Cerebellar cortex (tissue), 1 donor: ENCODE measurements around the gene SCYGR4.
"Not testable (repeated sequence)": the region's sequence is repeated elsewhere in the genome, so short reads cannot be mapped to it uniquely, and the experiment has no call there.

Experiments used
- DNase-seq: peaks from one replicate; pipeline ENCODE4 v3.0.0-alpha.2; 2015; ENCODE audit warnings: low spot score

The SCYGR4 gene, protein sequence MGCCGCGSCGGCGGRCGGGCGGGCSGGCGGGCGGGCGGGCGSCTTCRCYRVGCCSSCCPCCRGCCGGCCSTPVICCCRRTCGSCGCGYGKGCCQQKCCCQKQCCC

DNA sequence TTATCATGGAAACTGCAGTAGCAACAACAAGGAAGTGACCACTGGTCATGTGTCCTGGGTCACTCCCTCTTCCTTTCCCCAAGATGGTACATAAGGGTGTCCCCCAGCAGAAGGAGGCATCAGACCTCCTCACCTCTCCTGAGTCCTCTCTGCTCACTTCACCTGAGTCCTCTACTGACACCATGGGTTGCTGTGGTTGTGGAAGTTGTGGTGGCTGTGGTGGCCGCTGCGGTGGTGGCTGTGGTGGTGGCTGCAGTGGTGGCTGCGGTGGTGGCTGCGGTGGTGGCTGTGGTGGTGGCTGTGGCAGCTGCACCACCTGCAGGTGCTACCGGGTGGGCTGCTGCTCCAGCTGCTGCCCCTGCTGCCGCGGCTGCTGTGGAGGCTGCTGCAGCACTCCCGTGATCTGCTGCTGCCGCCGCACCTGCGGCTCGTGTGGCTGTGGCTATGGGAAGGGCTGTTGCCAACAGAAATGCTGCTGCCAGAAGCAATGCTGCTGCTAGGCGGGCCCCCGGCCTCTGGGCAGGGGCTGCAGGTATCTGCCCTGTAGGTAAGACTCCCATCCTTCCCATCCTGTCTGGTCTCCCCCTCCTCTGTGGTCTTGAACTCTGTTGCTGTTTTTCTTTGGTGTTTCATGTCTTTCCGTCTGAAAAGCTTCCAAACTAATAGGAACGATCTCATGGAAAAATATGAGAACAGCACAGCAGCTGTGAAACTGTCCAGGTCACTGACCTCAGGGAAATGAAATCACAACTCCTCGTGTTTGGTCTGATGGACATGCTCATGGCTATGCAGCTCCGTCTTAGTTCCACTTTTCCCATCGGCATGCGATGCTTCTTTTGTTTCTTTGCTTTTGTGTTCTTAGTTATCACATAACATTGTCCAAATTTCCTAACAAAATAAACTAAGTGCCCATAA, at the start of gene SCYGR4:
TSS of gene SCYGR4 (plus strand) at position 183 of the 915 bp plus-strand sequence. CDS start at position 183, 0 bp downstream.
- no peak for DNase-seq

DNA sequence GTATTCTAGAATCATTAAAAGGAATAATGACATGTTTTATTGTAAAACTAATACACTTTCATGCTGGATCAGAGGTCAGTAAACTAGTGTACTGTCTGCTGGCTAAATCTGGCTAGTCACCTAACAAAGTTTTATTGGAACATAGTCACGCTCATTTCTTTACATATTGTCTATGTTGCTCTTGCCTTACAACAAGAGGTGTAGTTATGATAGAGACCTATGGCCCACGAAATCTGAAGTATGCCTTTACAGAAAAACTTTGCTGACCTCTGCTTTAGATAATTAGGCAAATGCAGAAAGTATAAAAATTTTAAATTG, 48.5 kb upstream of the SCYGR4 start:
- DNase-seq = no peak

DNA sequence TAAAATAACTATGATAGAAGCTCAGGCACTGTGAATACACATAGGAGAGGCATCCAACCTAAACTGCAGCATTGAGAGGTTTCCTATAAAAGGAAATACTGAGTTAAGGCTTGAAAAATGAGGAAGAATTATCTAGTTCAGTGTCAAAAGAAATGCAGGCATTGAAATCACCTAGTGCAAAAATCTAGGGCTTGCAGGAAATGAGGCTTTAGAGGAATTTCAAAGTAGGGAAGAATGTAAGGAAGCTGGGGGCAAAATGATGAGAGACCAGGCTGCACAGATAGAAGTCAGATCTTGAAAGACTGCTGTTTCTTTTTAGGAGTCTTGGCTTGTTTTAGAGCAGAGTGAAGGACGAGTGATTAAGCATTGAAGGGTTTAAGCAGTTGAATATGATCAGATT, 46.7 kb upstream of the SCYGR4 start:
- no peak for DNase-seq

DNA sequence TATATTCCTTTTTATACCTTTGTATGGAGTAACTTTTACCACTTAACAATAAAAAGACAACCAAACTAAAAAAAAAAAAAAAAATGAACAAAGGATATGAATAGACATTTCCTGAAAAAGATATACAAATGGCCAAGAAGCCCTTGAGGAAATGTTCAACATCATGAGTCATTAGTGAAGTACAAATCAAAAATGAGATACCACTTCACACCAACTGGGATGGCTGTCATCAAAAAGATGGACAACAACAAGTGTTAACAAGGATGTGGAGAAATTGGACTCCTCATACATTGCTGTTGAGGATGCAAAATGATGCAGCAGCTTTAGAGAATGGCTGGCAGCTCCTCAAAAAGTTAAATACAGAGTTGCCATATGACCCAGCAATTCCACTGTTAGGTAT, 41.2 kb upstream of the SCYGR4 start:
- DNase-seq = no peak

DNA sequence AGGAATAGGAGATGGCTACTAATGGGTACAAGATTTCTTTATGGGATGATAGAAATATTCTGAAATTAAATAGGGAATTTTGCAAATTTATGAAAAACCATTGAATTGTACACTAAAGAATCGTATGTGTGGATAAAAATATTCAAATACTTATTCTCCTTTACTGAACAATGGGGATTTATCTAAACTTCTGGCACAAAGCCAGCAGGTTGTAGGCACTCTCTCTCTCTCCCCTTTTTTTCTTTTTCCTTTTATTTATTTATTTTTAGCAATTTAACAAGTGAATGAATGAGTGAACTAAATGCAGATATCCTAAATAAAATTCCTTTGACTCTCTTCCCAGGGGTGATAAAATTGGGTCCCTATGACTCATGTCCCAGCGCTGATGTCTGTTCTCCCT, 40.5 kb upstream of the SCYGR4 start:
- DNase-seq = no peak

DNA sequence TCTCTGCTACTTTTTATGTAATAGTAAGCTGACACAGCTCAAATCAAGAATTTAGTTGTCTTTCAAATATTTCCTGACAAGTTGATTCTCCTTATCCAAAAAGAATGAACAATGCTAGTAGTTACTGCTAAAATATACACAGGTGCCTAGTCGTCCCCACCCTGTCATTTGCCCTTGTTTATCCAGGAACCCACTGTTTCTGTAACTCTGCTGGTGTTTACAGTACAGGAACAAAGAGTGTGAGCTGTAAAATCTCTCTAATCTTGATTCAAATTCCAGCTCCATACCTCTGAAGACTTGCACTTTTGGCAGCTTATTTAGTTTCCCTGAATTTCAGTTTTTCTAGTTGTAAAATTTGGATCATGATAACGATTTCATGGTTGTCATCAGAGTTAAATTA, 39.7 kb upstream of the SCYGR4 start:
- DNase-seq = no peak

DNA sequence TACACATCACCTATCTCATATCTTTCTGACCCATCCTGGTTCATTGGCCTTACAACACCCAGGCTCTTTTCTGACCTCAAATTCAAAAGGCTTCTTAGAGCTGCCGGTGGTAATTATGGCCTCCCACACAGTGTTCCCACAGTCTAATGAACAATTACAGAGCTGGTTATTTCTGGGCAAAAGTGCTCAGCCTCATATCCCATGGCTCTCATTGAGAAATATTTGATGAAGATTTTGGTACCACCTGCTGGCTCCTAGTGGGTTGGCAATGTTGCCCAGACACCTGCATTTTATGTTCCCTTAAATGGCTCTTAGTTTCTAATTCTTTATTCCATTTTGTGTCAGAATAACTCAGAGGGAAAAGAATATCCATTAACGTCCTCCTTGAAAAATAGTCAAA, 38.7 kb upstream of the SCYGR4 start:
- no peak for DNase-seq

DNA sequence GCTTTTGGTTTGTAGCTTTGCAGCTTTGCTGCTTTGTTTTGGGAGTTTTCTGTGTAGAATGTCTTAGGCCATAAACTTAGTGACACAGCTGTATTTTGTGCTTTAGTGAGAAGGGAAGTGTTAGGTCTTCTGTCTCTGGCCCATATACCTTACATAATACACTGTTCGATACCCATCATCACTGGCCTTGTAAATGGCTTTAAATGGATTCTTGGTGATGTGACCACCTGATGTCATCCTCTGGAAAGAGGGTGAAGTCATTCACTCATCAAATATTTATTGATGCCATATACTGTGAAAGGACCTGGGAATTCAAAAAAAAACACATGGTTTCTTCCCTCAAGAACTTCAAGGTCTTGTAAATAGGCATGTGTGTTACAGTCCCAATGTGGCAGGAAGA, 37.5 kb upstream of the SCYGR4 start:
- DNase-seq = no peak

DNA sequence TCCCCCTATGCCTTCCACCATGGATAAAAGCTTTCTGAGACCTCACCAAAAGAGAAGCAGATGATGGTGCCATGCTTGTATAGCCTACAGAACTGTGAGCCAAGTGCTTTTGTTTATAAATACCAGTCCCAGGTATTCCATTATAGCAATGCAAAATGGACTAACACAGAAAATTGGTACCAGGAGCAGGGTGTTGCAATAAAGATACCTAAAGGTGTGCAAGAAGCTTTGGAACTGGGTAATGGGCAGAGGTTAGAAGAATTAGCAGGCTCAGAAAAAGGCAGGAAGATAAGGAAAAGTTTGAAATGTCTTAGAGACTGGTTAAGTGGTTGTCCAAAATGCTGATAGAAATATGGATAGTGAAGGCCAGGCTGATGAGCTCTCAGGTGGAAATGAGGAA, 34.9 kb upstream of the SCYGR4 start:
- no peak for DNase-seq

DNA sequence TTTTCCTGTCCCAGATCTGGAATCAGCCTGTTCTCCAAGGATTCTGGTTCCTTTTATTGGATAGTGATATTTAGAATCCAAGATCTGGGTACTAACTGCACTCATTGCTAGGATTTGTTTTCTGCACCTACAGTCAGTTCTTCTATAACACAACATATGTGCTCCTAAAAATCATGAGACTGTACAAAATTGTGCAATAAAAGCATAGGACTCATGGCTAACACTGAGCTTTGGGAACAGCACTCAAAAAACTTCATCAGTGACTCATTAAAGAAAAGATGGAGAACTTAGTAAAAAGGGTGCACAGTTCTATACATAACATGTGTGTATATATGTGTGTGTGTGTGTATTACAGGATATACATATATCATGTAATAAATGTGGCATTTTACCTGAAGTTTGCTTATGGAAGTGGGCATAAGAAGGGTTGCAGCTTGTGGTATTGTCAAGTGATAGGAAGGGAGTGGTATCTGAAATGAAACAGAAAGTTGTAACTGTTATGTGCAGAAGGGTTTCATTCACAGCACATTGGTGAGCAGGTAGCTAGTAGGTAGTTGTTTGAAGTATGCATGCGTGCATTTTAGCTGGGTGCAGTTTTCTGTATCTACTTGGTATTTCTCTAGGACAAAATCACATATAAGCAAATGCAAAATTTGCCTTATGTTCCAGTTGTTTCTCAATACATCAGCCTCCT, 24.5 kb upstream of the SCYGR4 start:
- DNase-seq = no peak

DNA sequence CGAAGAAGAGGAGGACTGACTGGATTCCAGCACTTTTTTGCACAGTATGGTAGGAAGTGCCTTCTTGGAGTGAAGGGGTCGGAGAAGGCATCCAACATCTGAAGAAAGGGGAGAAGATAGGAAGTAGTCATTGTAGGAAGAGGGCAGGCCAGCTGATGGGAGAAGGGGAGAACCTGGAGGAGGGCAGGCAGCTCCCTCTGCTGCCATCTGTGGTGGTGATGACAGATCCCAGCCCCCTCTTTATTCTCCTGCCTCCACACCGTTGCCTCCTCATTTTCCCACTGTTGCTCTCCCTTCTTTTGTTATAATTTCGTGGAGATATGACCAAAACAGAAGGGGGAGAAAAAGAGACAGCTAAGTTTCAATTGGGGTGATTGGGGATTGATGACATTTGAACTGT, 21.5 kb upstream of the SCYGR4 start:
- no peak for DNase-seq

DNA sequence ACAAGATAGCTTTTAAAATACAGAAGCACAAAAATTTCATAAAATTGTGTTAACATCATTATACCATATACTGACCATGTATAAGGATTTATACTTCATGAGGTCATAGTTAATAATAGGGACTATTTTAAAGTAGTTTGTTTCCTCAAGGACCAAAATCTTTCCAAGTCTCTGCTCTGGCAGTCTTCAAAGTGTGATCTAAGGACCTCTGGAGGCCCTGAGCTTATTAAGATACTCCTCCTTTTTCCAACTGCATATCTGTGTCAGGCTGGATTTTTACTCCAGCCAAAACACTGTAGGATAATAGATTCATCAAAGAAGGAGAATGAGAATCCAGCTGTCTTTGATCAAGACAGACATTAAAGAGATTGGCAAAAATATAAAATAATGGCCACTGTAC, 20.3 kb upstream of the SCYGR4 start:
- no peak for DNase-seq

DNA sequence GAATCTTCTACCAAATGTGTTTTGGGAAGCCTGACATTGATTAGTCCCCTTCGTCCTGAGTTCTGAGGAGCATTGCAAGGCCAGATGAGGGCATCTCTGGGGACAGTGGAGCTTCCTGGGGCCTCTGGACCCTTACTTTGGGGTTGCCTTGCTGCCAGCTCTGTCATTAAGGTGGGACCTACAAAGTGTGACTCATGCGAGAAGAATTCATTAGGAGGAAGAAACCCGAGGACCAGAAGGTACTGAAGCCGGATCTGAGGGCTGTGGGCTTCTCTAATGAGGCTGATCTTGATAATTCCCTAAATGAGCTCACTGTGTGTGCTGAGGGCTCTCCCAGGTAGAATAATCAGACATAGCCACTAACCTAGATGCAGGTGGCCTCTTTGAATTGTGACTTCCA, 19.3 kb upstream of the SCYGR4 start:
- DNase-seq = no peak

DNA sequence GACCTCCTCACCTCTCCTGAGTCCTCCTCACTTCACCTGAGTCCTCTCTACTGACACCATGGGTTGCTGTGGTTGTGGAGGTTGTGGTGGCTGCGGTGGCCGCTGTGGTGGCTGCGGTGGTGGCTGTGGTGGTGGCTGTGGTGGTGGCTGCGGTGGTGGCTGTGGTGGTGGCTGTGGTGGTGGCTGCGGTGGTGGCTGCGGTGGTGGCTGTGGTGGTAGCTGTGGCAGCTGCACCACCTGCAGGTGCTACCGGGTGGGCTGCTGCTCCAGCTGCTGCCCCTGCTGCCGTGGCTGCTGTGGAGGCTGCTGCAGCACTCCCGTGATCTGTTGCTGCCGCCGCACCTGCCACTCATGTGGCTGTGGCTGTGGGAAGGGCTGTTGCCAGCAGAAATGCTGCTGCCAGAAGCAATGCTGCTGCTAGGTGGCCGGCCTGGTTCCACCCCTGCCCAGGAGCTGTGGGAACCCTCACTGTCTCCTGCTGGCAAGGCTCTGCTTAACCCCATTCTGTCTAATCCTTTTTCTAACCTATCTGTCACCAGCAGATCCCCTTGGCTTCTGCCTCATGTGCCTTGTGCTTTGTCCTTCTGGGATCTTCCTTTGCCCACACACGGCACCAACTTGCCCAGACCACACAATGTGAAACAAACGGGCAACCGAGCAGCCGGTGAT, 18.3 kb upstream of the SCYGR4 start, which contains the start of gene SCYGR2:
TSS of gene SCYGR2 (plus strand) at position 59 of the 669 bp plus-strand sequence. CDS start at position 59, 0 bp downstream.
- DNase-seq = not testable (repeated sequence)

DNA sequence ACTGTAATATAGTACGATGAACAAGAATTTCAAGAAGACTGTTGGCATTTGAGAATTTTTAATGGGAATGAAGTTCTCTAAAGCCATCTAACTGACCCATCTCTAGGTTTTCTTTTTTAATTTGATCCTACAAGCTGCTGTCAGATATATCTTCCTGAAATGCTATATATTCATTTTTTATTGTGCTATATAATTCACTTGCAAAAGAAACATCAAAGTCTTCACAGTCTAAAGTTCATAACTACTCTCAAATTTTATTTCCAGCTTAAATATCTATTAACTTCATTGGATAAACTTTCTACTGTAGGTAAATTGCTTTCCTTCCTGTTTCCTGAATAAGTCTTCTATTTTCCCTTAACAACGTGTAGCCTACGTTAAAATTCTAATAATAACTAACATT, 14.9 kb upstream of the SCYGR4 start:
- DNase-seq = no peak

DNA sequence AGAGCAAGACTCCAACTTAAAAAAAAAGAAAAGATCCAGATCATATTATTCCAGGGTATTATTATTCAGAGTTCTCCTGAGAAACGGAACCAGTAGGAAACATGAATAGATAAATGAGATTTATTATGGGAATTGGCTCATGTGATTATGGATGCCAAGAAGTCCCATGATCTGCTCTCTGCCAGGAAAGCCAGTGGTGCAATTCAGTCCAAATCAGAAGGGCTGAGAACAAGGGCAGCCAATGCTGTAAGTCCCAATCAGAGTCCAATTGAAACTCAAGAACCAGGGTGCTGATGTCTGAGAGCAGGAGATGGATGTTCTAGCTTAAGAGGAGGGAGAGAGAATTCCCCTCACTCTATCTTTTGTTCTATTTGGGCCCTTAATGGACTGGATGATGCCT, 10.8 kb upstream of the SCYGR4 start:
- no peak for DNase-seq

DNA sequence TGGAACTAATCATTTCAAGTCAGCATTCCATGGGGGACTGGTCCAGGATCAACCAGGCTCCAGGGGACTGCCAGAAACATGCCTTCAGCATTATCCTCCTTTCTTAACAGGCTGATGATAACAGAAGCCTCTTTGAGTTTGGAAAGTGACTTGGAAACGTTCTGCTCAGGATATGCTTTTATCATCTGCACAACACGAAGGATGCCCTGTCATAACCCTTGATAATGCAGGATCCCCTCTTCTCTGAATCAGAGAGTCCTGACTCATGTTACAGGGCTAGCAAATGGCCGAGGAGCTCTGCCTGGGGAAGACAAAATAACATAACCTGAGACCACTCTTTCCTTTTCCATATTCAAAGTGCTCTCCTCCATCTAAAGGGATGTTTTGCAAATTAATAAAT, 9.4 kb upstream of the SCYGR4 start:
- no peak for DNase-seq

DNA sequence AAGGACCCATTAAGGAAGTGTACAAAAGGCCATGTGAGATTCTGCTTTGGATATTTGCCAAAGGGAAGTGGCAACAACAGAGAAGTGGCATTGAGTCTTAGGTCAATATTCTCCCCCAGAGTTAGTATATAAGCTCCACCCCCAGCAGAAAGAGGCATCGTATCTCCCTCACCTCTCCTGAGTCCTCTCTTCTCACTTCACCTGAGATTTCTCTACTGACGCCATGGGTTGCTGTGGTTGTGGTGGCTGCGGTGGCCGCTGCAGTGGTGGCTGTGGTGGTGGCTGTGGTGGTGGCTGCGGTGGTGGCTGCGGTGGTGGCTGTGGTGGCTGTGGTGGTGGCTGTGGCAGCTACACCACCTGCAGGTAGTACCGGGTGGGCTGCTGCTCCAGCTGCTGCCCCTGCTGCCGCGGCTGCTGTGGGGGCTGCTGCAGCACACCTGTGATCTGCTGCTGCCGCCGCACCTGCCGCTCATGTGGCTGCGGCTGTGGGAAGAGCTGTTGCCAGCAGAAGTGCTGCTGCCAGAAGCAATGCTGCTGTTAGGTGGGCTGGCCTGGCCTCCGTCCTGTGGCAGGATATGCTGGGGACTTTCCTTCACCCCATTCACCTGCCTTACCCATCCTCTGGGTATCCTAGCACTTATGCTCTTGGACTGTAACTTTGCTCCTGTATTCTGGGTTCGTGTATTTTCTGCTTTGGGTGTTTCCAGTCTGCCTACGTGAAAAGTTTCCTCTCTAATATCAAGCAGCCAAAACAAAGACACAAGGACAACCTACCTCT, 8.5 kb upstream of the SCYGR4 start:
- DNase-seq = no peak

DNA sequence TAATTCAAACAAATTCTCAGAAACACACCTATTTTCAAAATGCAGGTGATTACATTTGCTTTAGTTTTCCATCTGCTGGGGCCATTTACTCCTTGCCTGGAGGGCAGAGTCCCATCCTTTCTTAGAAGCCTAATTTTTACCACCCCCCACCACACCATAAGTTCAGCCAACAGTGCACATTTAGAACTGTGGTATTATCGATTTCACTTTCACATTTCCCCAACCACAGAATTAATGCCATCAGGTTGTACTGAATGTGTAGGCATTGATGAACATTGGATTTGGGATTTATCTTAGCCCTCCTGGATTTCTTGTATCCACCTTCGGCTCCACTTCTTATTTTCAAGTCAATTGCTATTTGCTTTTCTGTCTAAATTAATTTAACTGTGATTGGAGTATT, 7.2 kb upstream of the SCYGR4 start:
- DNase-seq = no peak

DNA sequence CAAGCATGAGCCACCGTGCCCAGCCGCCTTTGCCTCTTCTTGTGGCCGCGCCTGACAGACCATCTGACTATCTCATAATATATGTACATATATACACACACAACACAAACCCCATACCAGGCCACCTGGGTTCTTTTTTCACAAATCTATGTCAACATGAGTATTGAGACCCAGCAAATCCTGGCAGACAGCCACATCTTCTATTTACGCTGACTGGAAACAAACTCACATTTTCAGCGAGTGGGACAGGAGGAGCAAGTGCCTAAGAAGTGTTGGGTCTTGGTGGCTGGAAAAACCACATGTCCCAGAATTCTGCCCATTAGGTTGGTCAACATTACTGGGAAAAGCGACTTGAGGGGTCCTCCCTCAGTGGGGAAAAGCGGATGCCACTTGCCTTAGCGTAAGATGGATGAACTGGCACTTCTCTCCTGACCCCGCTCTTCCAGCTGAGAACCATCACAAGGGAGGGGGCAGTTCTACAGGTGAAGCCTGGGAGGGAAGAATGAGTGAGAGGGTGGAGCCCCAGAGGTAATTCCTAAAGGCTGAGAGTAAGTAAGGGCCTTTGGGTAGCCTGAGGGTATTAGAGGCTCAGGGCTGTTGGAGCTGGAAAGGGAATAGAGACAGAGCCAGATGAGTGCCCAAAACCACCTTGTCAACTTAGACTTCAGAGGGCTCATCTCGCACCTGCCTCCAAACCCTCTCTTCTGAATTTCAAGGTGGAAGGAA, 4.6 kb upstream of the SCYGR4 start:
- no peak for DNase-seq

DNA sequence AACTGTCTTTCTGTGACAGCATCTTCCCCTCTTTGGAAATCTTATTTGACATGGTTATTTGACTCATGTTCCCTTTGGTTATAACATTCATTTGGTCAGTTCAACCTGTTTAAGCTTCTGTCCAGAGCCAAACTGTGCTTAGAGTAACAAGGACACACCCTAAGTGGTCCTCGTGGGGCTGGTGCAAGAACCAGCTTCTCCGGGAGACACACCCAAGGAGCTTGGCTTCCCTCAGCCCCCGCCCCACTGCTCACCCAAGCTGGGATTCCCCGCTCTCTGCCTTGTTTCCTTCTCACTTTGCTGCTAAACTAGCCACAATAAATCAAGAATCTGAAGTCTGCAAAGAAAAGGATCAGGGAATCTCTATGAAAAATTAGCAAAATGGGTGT, 4.0 kb upstream of the SCYGR4 start:
- no peak for DNase-seq
